GM12872 (cell line): Measurements from ENCODE around the gene ATXN2.
A peak's percentile ranks its signal among the peaks of the same experiment; 100 is the strongest.

Experiments used
- TF ChIP-seq, protein P1 (sequence below): IDR thresholded peaks from 3 replicates; pipeline ENCODE4 v1.5.1; 2011; ENCODE audit warnings: low read depth, mild to moderate bottlenecking, low read length, moderate library complexity; ENCODE audit not compliant: insufficient read depth

Gene ATXN2

GRCh38 chr12:111412007-111412829 is 186.9 kb downstream of the ATXN2 start:
- TF ChIP-seq, protein P1, sequence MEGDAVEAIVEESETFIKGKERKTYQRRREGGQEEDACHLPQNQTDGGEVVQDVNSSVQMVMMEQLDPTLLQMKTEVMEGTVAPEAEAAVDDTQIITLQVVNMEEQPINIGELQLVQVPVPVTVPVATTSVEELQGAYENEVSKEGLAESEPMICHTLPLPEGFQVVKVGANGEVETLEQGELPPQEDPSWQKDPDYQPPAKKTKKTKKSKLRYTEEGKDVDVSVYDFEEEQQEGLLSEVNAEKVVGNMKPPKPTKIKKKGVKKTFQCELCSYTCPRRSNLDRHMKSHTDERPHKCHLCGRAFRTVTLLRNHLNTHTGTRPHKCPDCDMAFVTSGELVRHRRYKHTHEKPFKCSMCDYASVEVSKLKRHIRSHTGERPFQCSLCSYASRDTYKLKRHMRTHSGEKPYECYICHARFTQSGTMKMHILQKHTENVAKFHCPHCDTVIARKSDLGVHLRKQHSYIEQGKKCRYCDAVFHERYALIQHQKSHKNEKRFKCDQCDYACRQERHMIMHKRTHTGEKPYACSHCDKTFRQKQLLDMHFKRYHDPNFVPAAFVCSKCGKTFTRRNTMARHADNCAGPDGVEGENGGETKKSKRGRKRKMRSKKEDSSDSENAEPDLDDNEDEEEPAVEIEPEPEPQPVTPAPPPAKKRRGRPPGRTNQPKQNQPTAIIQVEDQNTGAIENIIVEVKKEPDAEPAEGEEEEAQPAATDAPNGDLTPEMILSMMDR, result no peak

GRCh38 chr12:111411185-111411764 is 187.8 kb downstream of the ATXN2 start:
- TF ChIP-seq, protein P1, result no peak

GRCh38 chr12:111410431-111411184 is 188.5 kb downstream of the ATXN2 start:
- TF ChIP-seq, protein P1, result no peak

- TF ChIP-seq, protein P1, result 0 out of 3 replicates have a peak, but pooled peaks have one; percentile 4
These were observed 189.2 kb downstream of the ATXN2 start for GRCh38 chr12:111409780-111410430.

GRCh38 chr12:111409403-111409779 is 189.7 kb downstream of the ATXN2 start:
- TF ChIP-seq, protein P1, result no peak; the same call in 2 of the 3 replicates

DNA sequence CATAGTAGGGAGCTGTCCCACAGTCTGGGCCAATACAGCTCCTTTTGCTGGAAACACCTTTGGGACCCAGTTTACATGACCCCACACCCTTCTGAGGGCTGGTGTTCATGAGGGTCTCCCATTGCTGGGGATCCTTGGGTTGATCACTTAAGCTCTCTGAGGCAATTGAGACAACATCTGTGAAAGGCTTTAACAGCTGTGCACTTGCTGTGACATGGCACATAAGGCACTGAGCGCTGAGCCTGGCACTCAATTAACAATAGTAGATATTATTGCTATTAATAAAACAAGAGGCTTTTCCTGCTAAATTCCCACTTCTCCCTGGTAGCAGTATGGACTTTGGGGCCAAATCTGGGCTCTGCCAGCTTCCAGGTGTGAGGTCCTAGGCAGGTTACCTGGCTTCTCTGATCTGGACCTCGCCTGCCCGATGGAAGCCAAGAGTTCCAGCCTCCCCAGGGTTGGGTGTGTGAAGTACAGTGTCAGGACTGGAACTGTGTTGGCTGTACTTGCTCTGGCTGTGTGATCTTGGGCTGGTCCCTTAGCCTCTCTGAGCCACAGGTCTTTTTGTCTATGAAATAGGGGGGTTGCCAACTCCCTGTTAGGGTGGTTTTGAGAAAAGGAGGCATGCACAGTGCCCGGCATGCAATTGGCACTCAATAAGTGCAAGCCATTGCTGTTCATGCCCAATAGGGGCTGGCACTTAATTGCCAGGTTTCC is 190.3 kb downstream of the ATXN2 start:
- TF ChIP-seq, protein P1, result 0 out of 3 replicates have a peak, but pooled peaks have one; percentile 11
